HEK293T (cell line): ENCODE measurements around the gene NFE2.

ENCODE experiments used
- BHLHE40 ChIP-seq: fragments of 450-650 bp; IDR thresholded peaks from 2 replicates; pipeline ENCODE4 v1.6.1; 2016; ENCODE audit warnings: mild to moderate bottlenecking, moderate library complexity, borderline replicate concordance
- ELF4 ChIP-seq: fragments of 450-650 bp; IDR thresholded peaks from 2 replicates; pipeline ENCODE4 v1.6.1; 2017; ENCODE audit warnings: antibody characterized with exemption
- FOXA1 ChIP-seq: fragments of 450-650 bp; IDR thresholded peaks from 2 replicates; pipeline ENCODE4 v1.6.1; 2016; ENCODE audit warnings: mild to moderate bottlenecking
- FOXK2 ChIP-seq: fragments of 450-650 bp; IDR thresholded peaks from 2 replicates; pipeline ENCODE4 v1.6.1; 2016; ENCODE audit warnings: mild to moderate bottlenecking
- HDGF ChIP-seq: fragments of 450-650 bp; IDR thresholded peaks from 2 replicates; pipeline ENCODE4 v1.6.1; 2017; ENCODE audit warnings: antibody characterized with exemption, borderline replicate concordance
- LEF1 ChIP-seq: fragments of 450-650 bp; IDR thresholded peaks from 2 replicates; pipeline ENCODE4 v1.6.1; 2017; ENCODE audit warnings: mild to moderate bottlenecking, borderline replicate concordance
- NFRKB ChIP-seq: fragments of 450-650 bp; IDR thresholded peaks from 2 replicates; pipeline ENCODE4 v1.6.1; 2016; ENCODE audit warnings: mild to moderate bottlenecking, moderate library complexity
- PKNOX1 ChIP-seq: fragments of 450-650 bp; IDR thresholded peaks from 2 replicates; pipeline ENCODE4 v1.6.1; 2016
- SP1 ChIP-seq: fragments of 450-650 bp; IDR thresholded peaks from 2 replicates; pipeline ENCODE4 v1.6.1; 2017
- SUZ12 ChIP-seq: fragments of 450-650 bp; IDR thresholded peaks from 2 replicates; pipeline ENCODE4 v1.6.1; 2016; ENCODE audit warnings: mild to moderate bottlenecking
- TARDBP ChIP-seq: fragments of 450-650 bp; IDR thresholded peaks from 2 replicates; pipeline ENCODE4 v1.6.1; 2016
- ZNF384 ChIP-seq: fragments of 450-650 bp; IDR thresholded peaks from 2 replicates; pipeline ENCODE4 v1.6.1; 2016

- TF ChIP-seq NFRKB, result no peak
- no peak for TF ChIP-seq LEF1
- no peak for TF ChIP-seq HDGF
- no peak for TF ChIP-seq PKNOX1
- TF ChIP-seq FOXA1, result no peak
- no peak for TF ChIP-seq SUZ12
- no peak for TF ChIP-seq FOXK2
- no peak for TF ChIP-seq BHLHE40
- no peak for TF ChIP-seq TARDBP
- no peak for TF ChIP-seq SP1
- TF ChIP-seq ELF4, result no peak
- TF ChIP-seq ZNF384, result no peak
Measured at GRCh38 chr12:54294152-54294952, 6.5 kb downstream of the NFE2 start.
